ENCODE measurements around the gene CALD1. TPM values are rescaled to one million over a fixed set of nuclear protein-coding genes. Genes with fewer than 3 reads are reported as not detected.

The CALD1 gene
- total and polyA plus RNA-seq, 4 experiments from 2014 or later: 0.13 TPM; not detected in 3

GRCh38 chr7:134910968-134911367, 131.5 kb downstream of the CALD1 start:
- Mint-ChIP-seq H3K27ac (no peak overlapping the region), H3K4me3 (no peak overlapping the region), H3K9me3 (peaks cover 0 to 2% (median 0%) of the 10 kb centered on the region in 8 donors), H3K4me1 (no peaks in the 10 kb centered on the region), H3K27me3 (no peaks in the 10 kb centered on the region), H3K36me3 (no peaks in the 10 kb centered on the region)
- Histone ChIP-seq H3K9me3 (ENCODE audit: control insufficient read depth in 1 of 2, low read length in 2 of 2) (no peaks in the 10 kb centered on the region), H3K4me3 (ENCODE audit: low read length in 2 of 2) (no peak overlapping the region), H3K36me3 (ENCODE audit: insufficient read depth, low read length) (no peaks in the 10 kb centered on the region), H3K27me3 (ENCODE audit: insufficient read depth, low read length) (no peaks in the 10 kb centered on the region), H3K4me1 (ENCODE audit: insufficient read depth, low read length) (no peaks in the 10 kb centered on the region), H3K27ac (ENCODE audit: low read depth, low read length) (no peak overlapping the region)
- intact Hi-C loops (cut with micrococcal nuclease): no loop called here
- no peak for DNase-seq
- POLR2A ChIA-PET (ENCODE audit: partially characterized antibody): no interaction called here
- CTCF ChIA-PET (ENCODE audit: partially characterized antibody): interaction anchor here (0.7 kb wide), 1 partner anchor 22 kb away, joined by 5 read pairs; no protein-coding TSS in a partner anchor

GRCh38 chr7:134916171-134916883, 136.9 kb downstream of the CALD1 start:
- POLR2A ChIA-PET (ENCODE audit: partially characterized antibody): no interaction called here

GRCh38 chr7:134919240-134919641, 139.8 kb downstream of the CALD1 start:
- Histone ChIP-seq H3K4me1 (ENCODE audit: insufficient read depth, low read length) (no peaks in the 10 kb centered on the region), H3K27ac (ENCODE audit: low read depth, low read length) (no peak overlapping the region), H3K36me3 (ENCODE audit: insufficient read depth, low read length) (no peaks in the 10 kb centered on the region), H3K4me3 (ENCODE audit: low read length in 2 of 2) (no peak overlapping the region), H3K27me3 (ENCODE audit: insufficient read depth, low read length) (no peaks in the 10 kb centered on the region), H3K9me3 (ENCODE audit: control insufficient read depth in 1 of 2, low read length in 2 of 2) (no peaks in the 10 kb centered on the region)
- Mint-ChIP-seq H3K4me1 (no peaks in the 10 kb centered on the region), H3K27ac (peak overlapping the region in 1 of 7 donors; percentile 66), H3K27me3 (peaks cover 0 to 2% of the 10 kb centered on the region in 2 donors), H3K36me3 (no peaks in the 10 kb centered on the region), H3K9me3 (no peaks in the 10 kb centered on the region), H3K4me3 (no peak overlapping the region)
- intact Hi-C loops (cut with micrococcal nuclease): no loop called here
- POLR2A ChIA-PET (ENCODE audit: partially characterized antibody): no interaction called here
- no peak for DNase-seq
- CTCF ChIA-PET (ENCODE audit: partially characterized antibody): no interaction called here

More at GRCh38 chr7:134916171-134916883, 136.9 kb downstream of the CALD1 start:
- H3K4me1 Mint-ChIP-seq: no peaks in the 10 kb centered on the region
- no peaks in the 10 kb centered on the region for H3K36me3 Mint-ChIP-seq
- no peaks in the 10 kb centered on the region for H3K9me3 Mint-ChIP-seq
- no peak overlapping the region for H3K4me3 Mint-ChIP-seq
- CTCF ChIA-PET (ENCODE audit: partially characterized antibody): no interaction called here
- no peak for DNase-seq
- intact Hi-C loops (cut with micrococcal nuclease): no loop called here
- H3K4me1 ChIP-seq (ENCODE audit: insufficient read depth, low read length): no peaks in the 10 kb centered on the region
- H3K27ac ChIP-seq (ENCODE audit: low read depth, low read length): no peak overlapping the region
- peak overlapping the region in 1 of 7 donors; percentile 33 for H3K27ac Mint-ChIP-seq
- no peak overlapping the region for H3K4me3 ChIP-seq (ENCODE audit: low read length in 2 of 2)
- H3K27me3 ChIP-seq (ENCODE audit: insufficient read depth, low read length): no peaks in the 10 kb centered on the region
- H3K27me3 Mint-ChIP-seq: peaks cover 0 to 2% of the 10 kb centered on the region in 2 donors
- H3K36me3 ChIP-seq (ENCODE audit: insufficient read depth, low read length): no peaks in the 10 kb centered on the region
- H3K9me3 ChIP-seq (ENCODE audit: control insufficient read depth in 1 of 2, low read length in 2 of 2): no peaks in the 10 kb centered on the region

GRCh38 chr7:134920026-134920753, 140.8 kb downstream of the CALD1 start:
- Histone ChIP-seq H3K4me1 (ENCODE audit: insufficient read depth, low read length) (no peaks in the 10 kb centered on the region), H3K36me3 (ENCODE audit: insufficient read depth, low read length) (no peaks in the 10 kb centered on the region), H3K27ac (ENCODE audit: low read depth, low read length) (no peak overlapping the region), H3K9me3 (ENCODE audit: control insufficient read depth in 1 of 2, low read length in 2 of 2) (no peaks in the 10 kb centered on the region), H3K27me3 (ENCODE audit: insufficient read depth, low read length) (no peaks in the 10 kb centered on the region), H3K4me3 (ENCODE audit: low read length in 2 of 2) (no peak overlapping the region)
- Mint-ChIP-seq H3K4me3 (no peak overlapping the region), H3K36me3 (no peaks in the 10 kb centered on the region), H3K4me1 (no peaks in the 10 kb centered on the region), H3K27ac (no peak overlapping the region), H3K27me3 (peaks cover 0 to 2% of the 10 kb centered on the region in 2 donors), H3K9me3 (peaks cover 0 to 2% (median 0%) of the 10 kb centered on the region in 8 donors)
- intact Hi-C loops (cut with micrococcal nuclease): no loop called here
- ChIA-PET POLR2A (ENCODE audit: partially characterized antibody) (no interaction called here), CTCF (ENCODE audit: partially characterized antibody) (no interaction called here)
- DNase-seq: no peak

- Mint-ChIP-seq H3K9me3 (peaks cover 0 to 2% (median 0%) of the 10 kb centered on the region in 8 donors), H3K4me1 (no peaks in the 10 kb centered on the region), H3K27me3 (peaks cover 1 to 2% of the 10 kb centered on the region in 2 donors), H3K4me3 (no peak overlapping the region), H3K36me3 (no peaks in the 10 kb centered on the region), H3K27ac (no peak overlapping the region)
- no peak for DNase-seq
- Histone ChIP-seq H3K4me1 (ENCODE audit: insufficient read depth, low read length) (no peaks in the 10 kb centered on the region), H3K27me3 (ENCODE audit: insufficient read depth, low read length) (no peaks in the 10 kb centered on the region), H3K36me3 (ENCODE audit: insufficient read depth, low read length) (no peaks in the 10 kb centered on the region), H3K9me3 (ENCODE audit: control insufficient read depth in 1 of 2, low read length in 2 of 2) (no peaks in the 10 kb centered on the region), H3K4me3 (ENCODE audit: low read length in 2 of 2) (no peak overlapping the region), H3K27ac (ENCODE audit: low read depth, low read length) (no peak overlapping the region)
- ChIA-PET POLR2A (ENCODE audit: partially characterized antibody) (no interaction called here), CTCF (ENCODE audit: partially characterized antibody) (interaction anchor here (0.9 kb wide), 1 partner anchor 64 kb away, joined by 3 read pairs; the partner anchor contains the start of gene AGBL3)
- intact Hi-C loops (cut with micrococcal nuclease): no loop called here
These were observed 143.6 kb downstream of the CALD1 start for GRCh38 chr7:134922720-134923704.

- H3K36me3 Mint-ChIP-seq: no peaks in the 10 kb centered on the region
- H3K9me3 ChIP-seq (ENCODE audit: control insufficient read depth in 1 of 2, low read length in 2 of 2): no peaks in the 10 kb centered on the region
- H3K4me1 ChIP-seq (ENCODE audit: insufficient read depth, low read length): no peaks in the 10 kb centered on the region
- no peak overlapping the region for H3K4me3 ChIP-seq (ENCODE audit: low read length in 2 of 2)
- H3K27me3 ChIP-seq (ENCODE audit: insufficient read depth, low read length): no peaks in the 10 kb centered on the region
- H3K9me3 Mint-ChIP-seq: peaks cover 0 to 2% (median 0%) of the 10 kb centered on the region in 8 donors
- H3K36me3 ChIP-seq (ENCODE audit: insufficient read depth, low read length): no peaks in the 10 kb centered on the region
- H3K27ac Mint-ChIP-seq: no peak overlapping the region
- H3K4me1 Mint-ChIP-seq: no peaks in the 10 kb centered on the region
- ChIA-PET POLR2A (ENCODE audit: partially characterized antibody) (no interaction called here), CTCF (ENCODE audit: partially characterized antibody) (no interaction called here)
- no peak overlapping the region for H3K4me3 Mint-ChIP-seq
- intact Hi-C loops (cut with micrococcal nuclease): no loop called here
- no peak for DNase-seq
- peaks cover 0 to 1% of the 10 kb centered on the region in 2 donors for H3K27me3 Mint-ChIP-seq
- H3K27ac ChIP-seq (ENCODE audit: low read depth, low read length): no peak overlapping the region
These were observed 146.3 kb downstream of the CALD1 start for GRCh38 chr7:134925766-134926165.

GRCh38 chr7:134926396-134926795, 147.0 kb downstream of the CALD1 start:
- Mint-ChIP-seq H3K9me3 (peaks cover 0 to 2% (median 0%) of the 10 kb centered on the region in 8 donors), H3K27ac (no peak overlapping the region), H3K27me3 (peaks cover 0 to 1% of the 10 kb centered on the region in 2 donors), H3K36me3 (no peaks in the 10 kb centered on the region), H3K4me3 (no peak overlapping the region), H3K4me1 (no peaks in the 10 kb centered on the region)
- ChIA-PET CTCF (ENCODE audit: partially characterized antibody) (interaction anchor here (1.1 kb wide), 1 partner anchor 29 kb away, joined by 4 read pairs; no protein-coding TSS in a partner anchor), POLR2A (ENCODE audit: partially characterized antibody) (no interaction called here)
- H3K36me3 ChIP-seq (ENCODE audit: insufficient read depth, low read length): no peaks in the 10 kb centered on the region
- intact Hi-C loops (cut with micrococcal nuclease): no loop called here
- H3K9me3 ChIP-seq (ENCODE audit: control insufficient read depth in 1 of 2, low read length in 2 of 2): no peaks in the 10 kb centered on the region
- H3K4me3 ChIP-seq (ENCODE audit: low read length in 2 of 2): no peak overlapping the region
- DNase-seq: no peak
- no peaks in the 10 kb centered on the region for H3K27me3 ChIP-seq (ENCODE audit: insufficient read depth, low read length)
- H3K27ac ChIP-seq (ENCODE audit: low read depth, low read length): no peak overlapping the region
- no peaks in the 10 kb centered on the region for H3K4me1 ChIP-seq (ENCODE audit: insufficient read depth, low read length)

All from CD4-positive, alpha-beta memory T cell (primary cell).